HEK293T (cell line): ENCODE measurements around the gene PCDHGA2.

Experiments used
- FOXA1 ChIP-seq: fragments of 450-650 bp; IDR thresholded peaks from 2 replicates; pipeline ENCODE4 v1.6.1; 2016; ENCODE audit warnings: mild to moderate bottlenecking
- FOXM1 ChIP-seq: fragments of 450-650 bp; IDR thresholded peaks from 2 replicates; pipeline ENCODE4 v1.6.1; 2017; ENCODE audit warnings: mild to moderate bottlenecking, borderline replicate concordance
- HDGF ChIP-seq: fragments of 450-650 bp; IDR thresholded peaks from 2 replicates; pipeline ENCODE4 v1.6.1; 2017; ENCODE audit warnings: antibody characterized with exemption, borderline replicate concordance

GRCh38 chr5:141389153-141390042, 50.8 kb downstream of the PCDHGA2 start:
- TF ChIP-seq FOXM1 = no peak
- no peak for TF ChIP-seq HDGF
- no peak for TF ChIP-seq FOXA1
